ENCODE measurements around the gene SALL2.
"Not testable (repeated sequence)": the region's sequence is repeated elsewhere in the genome, so short reads cannot be mapped to it uniquely, and the experiment has no call there.

Gene SALL2

GRCh38 chr14:21556378-21557083 is 30.4 kb upstream of the SALL2 start:
- CTCF ChIA-PET, result interaction anchor here (0.6 to 4.9 kb wide), 18 partner anchors 16 to 467 kb away, joined by 3 to 80 read pairs (median 3); partner anchors contain the start of genes CHD8, METTL3, SALL2 and TOX4

GRCh38 chr14:21553266-21553665 is 27.1 kb upstream of the SALL2 start:
- ChIA-PET POLR2A (no interaction called here), CTCF (interaction anchor here (1.3 to 1.9 kb wide), 2 partner anchors 55 to 75 kb away, joined by 3 to 13 read pairs; no protein-coding TSS in a partner anchor)
- TF ChIP-seq, protein P1, sequence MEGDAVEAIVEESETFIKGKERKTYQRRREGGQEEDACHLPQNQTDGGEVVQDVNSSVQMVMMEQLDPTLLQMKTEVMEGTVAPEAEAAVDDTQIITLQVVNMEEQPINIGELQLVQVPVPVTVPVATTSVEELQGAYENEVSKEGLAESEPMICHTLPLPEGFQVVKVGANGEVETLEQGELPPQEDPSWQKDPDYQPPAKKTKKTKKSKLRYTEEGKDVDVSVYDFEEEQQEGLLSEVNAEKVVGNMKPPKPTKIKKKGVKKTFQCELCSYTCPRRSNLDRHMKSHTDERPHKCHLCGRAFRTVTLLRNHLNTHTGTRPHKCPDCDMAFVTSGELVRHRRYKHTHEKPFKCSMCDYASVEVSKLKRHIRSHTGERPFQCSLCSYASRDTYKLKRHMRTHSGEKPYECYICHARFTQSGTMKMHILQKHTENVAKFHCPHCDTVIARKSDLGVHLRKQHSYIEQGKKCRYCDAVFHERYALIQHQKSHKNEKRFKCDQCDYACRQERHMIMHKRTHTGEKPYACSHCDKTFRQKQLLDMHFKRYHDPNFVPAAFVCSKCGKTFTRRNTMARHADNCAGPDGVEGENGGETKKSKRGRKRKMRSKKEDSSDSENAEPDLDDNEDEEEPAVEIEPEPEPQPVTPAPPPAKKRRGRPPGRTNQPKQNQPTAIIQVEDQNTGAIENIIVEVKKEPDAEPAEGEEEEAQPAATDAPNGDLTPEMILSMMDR (IDR thresholded peaks at IDR 0.05; ENCODE audit: control extremely low read depth, extremely low read depth, low read depth, missing control alignments), result no peak
- DNase-seq (ENCODE audit: extremely low spot score), result no peak

More at GRCh38 chr14:21556378-21557083, 30.4 kb upstream of the SALL2 start:
- POLR2A ChIA-PET, result interaction anchor here (0.7 kb wide), 1 partner anchor 30 kb away, joined by 3 read pairs; no protein-coding TSS in a partner anchor
- no peak for DNase-seq (ENCODE audit: extremely low spot score)
- TF ChIP-seq, protein P1 (IDR thresholded peaks at IDR 0.05; ENCODE audit: control extremely low read depth, extremely low read depth, low read depth, missing control alignments), result no peak

- DNase-seq (ENCODE audit: extremely low spot score); POLR2A ChIA-PET; CTCF ChIA-PET: not testable (repeated sequence)
Measured at GRCh38 chr14:21544588-21544987, 18.4 kb upstream of the SALL2 start.

DNA sequence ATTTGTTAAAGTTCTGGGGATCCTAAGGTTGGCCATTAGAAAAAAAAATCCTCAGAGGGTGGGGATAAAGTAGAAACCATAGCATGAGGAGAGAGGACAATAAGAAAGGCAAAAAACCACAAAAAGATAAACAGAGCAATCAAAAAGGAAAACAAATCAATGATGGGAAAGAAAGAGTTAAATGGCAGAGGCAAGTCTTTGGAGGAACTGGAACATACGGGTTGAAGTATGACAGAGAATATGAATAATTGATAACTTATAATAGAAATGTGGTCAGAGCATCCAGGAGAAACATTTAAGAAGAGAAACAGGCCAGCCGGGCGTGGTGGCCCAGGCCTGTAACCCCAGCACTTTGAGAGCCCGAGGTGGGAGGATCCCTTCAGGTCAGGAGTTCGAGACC is 17.8 kb upstream of the SALL2 start:
- TF ChIP-seq, protein P1 (IDR thresholded peaks at IDR 0.05; ENCODE audit: control extremely low read depth, extremely low read depth, low read depth, missing control alignments), result no peak
- CTCF ChIA-PET, result no interaction called here

GRCh38 chr14:21543521-21543960 is 17.4 kb upstream of the SALL2 start:
- DNase-seq (ENCODE audit: extremely low spot score), result no peak
- TF ChIP-seq, protein P1 (IDR thresholded peaks at IDR 0.05; ENCODE audit: control extremely low read depth, extremely low read depth, low read depth, missing control alignments), result no peak
- POLR2A ChIA-PET, result no interaction called here
- CTCF ChIA-PET, result no interaction called here

More for the DNA sequence above, 17.8 kb upstream of the SALL2 start:
- DNase-seq (ENCODE audit: extremely low spot score), result no peak
- POLR2A ChIA-PET, result no interaction called here

DNA sequence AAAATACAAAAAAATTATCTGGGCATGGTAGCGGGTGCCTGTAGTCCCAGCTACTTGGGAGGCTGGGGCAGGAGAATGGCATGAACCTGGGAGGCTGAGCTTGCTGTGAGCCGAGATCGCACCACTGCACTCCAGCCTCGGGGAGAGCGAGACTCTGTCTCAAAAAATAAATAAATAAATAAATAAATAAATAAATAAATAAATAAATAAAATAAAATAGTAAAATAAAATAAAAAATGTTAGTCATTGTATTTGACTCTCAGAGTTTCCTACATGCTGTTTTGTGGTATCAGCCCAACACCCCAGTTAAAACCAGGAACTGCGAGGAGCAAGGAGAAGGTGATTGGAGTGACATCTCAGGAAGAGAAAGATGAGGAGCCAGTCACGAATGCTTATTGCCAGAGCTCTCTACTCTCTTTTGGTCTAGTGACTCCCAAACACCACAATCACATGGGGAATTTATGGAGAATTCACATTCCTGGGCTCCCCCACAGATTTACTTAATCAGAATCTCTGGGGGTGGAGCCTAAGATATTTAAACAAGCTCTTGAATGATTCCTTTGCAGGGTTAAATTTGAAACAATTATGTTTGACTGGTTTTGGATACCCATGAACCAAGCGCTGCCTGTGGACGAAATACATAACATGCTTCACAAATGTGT is 15.4 kb upstream of the SALL2 start:
- DNase-seq (ENCODE audit: extremely low spot score), result no peak
- POLR2A ChIA-PET, result no interaction called here
- TF ChIP-seq, protein P1 (IDR thresholded peaks at IDR 0.05; ENCODE audit: control extremely low read depth, extremely low read depth, low read depth, missing control alignments), result no peak
- CTCF ChIA-PET, result interaction anchor here (1.2 to 2.0 kb wide), 2 partner anchors 15 to 30 kb away, joined by 4 to 6 read pairs; partner anchors contain the start of genes METTL3 and SALL2
